ENCODE results near the gene C9orf85. TPM values are rescaled to one million over a fixed set of nuclear protein-coding genes. Genes with fewer than 3 reads are reported as not detected.

Gene C9orf85
- total and polyA plus RNA-seq, 5 donors from 2014 or later: 7.2 to 14.7 (median 10.5) TPM

GRCh38 chr9:71968541-71969090 lies 57.2 kb downstream of the C9orf85 start:
- Histone ChIP-seq H3K4me1 (ENCODE audit: control insufficient read depth, insufficient read depth, low read length, poor library complexity, severe bottlenecking) (no peaks in the 10 kb centered on the region), H3K27me3 (ENCODE audit: control insufficient read depth, insufficient read depth, low read length) (no peaks in the 10 kb centered on the region), H3K4me3 (ENCODE audit: low read depth, low read length) (no peak overlapping the region), H3K27ac (ENCODE audit: insufficient read depth, low read length, poor library complexity, severe bottlenecking) (no peak overlapping the region), H3K9me3 (ENCODE audit: control insufficient read depth in 2 of 2, low read length in 2 of 2) (peaks cover 12 to 17% of the 10 kb centered on the region in 2 experiments), H3K36me3 (ENCODE audit: control insufficient read depth, insufficient read depth, low read length) (peaks cover 23% of the 10 kb centered on the region)
- Mint-ChIP-seq H3K4me3 (no peak overlapping the region), H3K4me1 (peaks cover 3 to 6% (median 5%) of the 10 kb centered on the region in 4 donors), H3K9me3 (peaks cover 0 to 23% (median 8%) of the 10 kb centered on the region in 7 donors), H3K36me3 (peaks cover 48% of the 10 kb centered on the region), H3K27ac (peak overlapping the region in 1 of 3 donors; percentile 44), H3K27me3 (no peaks in the 10 kb centered on the region)
- ATAC-seq (ENCODE audit: low read depth in 2 of 2): no peak
- no peak for DNase-seq

- Histone ChIP-seq H3K9me3 (ENCODE audit: control insufficient read depth in 2 of 2, low read length in 2 of 2) (no peaks in the 10 kb centered on the region), H3K27me3 (ENCODE audit: control insufficient read depth, insufficient read depth, low read length) (no peaks in the 10 kb centered on the region), H3K27ac (ENCODE audit: insufficient read depth, low read length, poor library complexity, severe bottlenecking) (no peak overlapping the region), H3K4me1 (ENCODE audit: control insufficient read depth, insufficient read depth, low read length, poor library complexity, severe bottlenecking) (no peaks in the 10 kb centered on the region), H3K4me3 (ENCODE audit: low read depth, low read length) (no peak overlapping the region), H3K36me3 (ENCODE audit: control insufficient read depth, insufficient read depth, low read length) (peaks cover 10% of the 10 kb centered on the region)
- peaks cover 5% of the 10 kb centered on the region for H3K36me3 Mint-ChIP-seq
- no peaks in the 10 kb centered on the region for H3K27me3 Mint-ChIP-seq
- H3K9me3 Mint-ChIP-seq: no peaks in the 10 kb centered on the region
- peak overlapping the region in 1 of 3 donors; percentile 48 for H3K27ac Mint-ChIP-seq
- H3K4me3 Mint-ChIP-seq: no peak overlapping the region
- no peaks in the 10 kb centered on the region for H3K4me1 Mint-ChIP-seq
- DNase-seq (no peak), ATAC-seq (ENCODE audit: low read depth in 2 of 2) (no peak)
Observed at GRCh38 chr9:71975833-71976232, 64.4 kb downstream of the C9orf85 start.

- Mint-ChIP-seq H3K4me1 (no peaks in the 10 kb centered on the region), H3K9me3 (no peaks in the 10 kb centered on the region), H3K4me3 (no peak overlapping the region), H3K27ac (no peak overlapping the region), H3K27me3 (no peaks in the 10 kb centered on the region), H3K36me3 (peaks cover 9% of the 10 kb centered on the region)
- no peak overlapping the region for H3K4me3 ChIP-seq (ENCODE audit: low read depth, low read length)
- no peak for DNase-seq
- H3K9me3 ChIP-seq (ENCODE audit: control insufficient read depth in 2 of 2, low read length in 2 of 2): no peaks in the 10 kb centered on the region
- H3K27me3 ChIP-seq (ENCODE audit: control insufficient read depth, insufficient read depth, low read length): no peaks in the 10 kb centered on the region
- no peak for ATAC-seq (ENCODE audit: low read depth in 2 of 2)
- peaks cover 10% of the 10 kb centered on the region for H3K36me3 ChIP-seq (ENCODE audit: control insufficient read depth, insufficient read depth, low read length)
- H3K27ac ChIP-seq (ENCODE audit: insufficient read depth, low read length, poor library complexity, severe bottlenecking): no peak overlapping the region
- H3K4me1 ChIP-seq (ENCODE audit: control insufficient read depth, insufficient read depth, low read length, poor library complexity, severe bottlenecking): no peaks in the 10 kb centered on the region
Observed at GRCh38 chr9:71977003-71977402, 65.6 kb downstream of the C9orf85 start.

GRCh38 chr9:71980266-71981190 lies 69.1 kb downstream of the C9orf85 start:
- no peaks in the 10 kb centered on the region for H3K9me3 Mint-ChIP-seq
- H3K4me1 Mint-ChIP-seq: no peaks in the 10 kb centered on the region
- ATAC-seq (ENCODE audit: low read depth in 2 of 2) (no peak), DNase-seq (no peak)
- H3K4me1 ChIP-seq (ENCODE audit: control insufficient read depth, insufficient read depth, low read length, poor library complexity, severe bottlenecking): no peaks in the 10 kb centered on the region
- H3K36me3 ChIP-seq (ENCODE audit: control insufficient read depth, insufficient read depth, low read length): no peaks in the 10 kb centered on the region
- H3K9me3 ChIP-seq (ENCODE audit: control insufficient read depth in 2 of 2, low read length in 2 of 2): no peaks in the 10 kb centered on the region
- H3K36me3 Mint-ChIP-seq: peaks cover 14% of the 10 kb centered on the region
- no peak overlapping the region for H3K4me3 Mint-ChIP-seq
- no peaks in the 10 kb centered on the region for H3K27me3 Mint-ChIP-seq
- no peak overlapping the region for H3K4me3 ChIP-seq (ENCODE audit: low read depth, low read length)
- no peak overlapping the region for H3K27ac ChIP-seq (ENCODE audit: insufficient read depth, low read length, poor library complexity, severe bottlenecking)
- peak overlapping the region in 1 of 3 donors; percentile 65 for H3K27ac Mint-ChIP-seq
- H3K27me3 ChIP-seq (ENCODE audit: control insufficient read depth, insufficient read depth, low read length): no peaks in the 10 kb centered on the region

GRCh38 chr9:71981944-71982343 lies 70.5 kb downstream of the C9orf85 start:
- no peaks in the 10 kb centered on the region for H3K36me3 ChIP-seq (ENCODE audit: control insufficient read depth, insufficient read depth, low read length)
- H3K27me3 ChIP-seq (ENCODE audit: control insufficient read depth, insufficient read depth, low read length): no peaks in the 10 kb centered on the region
- no peaks in the 10 kb centered on the region for H3K9me3 Mint-ChIP-seq
- H3K36me3 Mint-ChIP-seq: peaks cover 14% of the 10 kb centered on the region
- no peak overlapping the region for H3K4me3 ChIP-seq (ENCODE audit: low read depth, low read length)
- no peak overlapping the region for H3K27ac ChIP-seq (ENCODE audit: insufficient read depth, low read length, poor library complexity, severe bottlenecking)
- H3K9me3 ChIP-seq (ENCODE audit: control insufficient read depth in 2 of 2, low read length in 2 of 2): no peaks in the 10 kb centered on the region
- DNase-seq (no peak), ATAC-seq (ENCODE audit: low read depth in 2 of 2) (no peak)
- no peak overlapping the region for H3K27ac Mint-ChIP-seq
- no peak overlapping the region for H3K4me3 Mint-ChIP-seq
- no peaks in the 10 kb centered on the region for H3K27me3 Mint-ChIP-seq
- no peaks in the 10 kb centered on the region for H3K4me1 ChIP-seq (ENCODE audit: control insufficient read depth, insufficient read depth, low read length, poor library complexity, severe bottlenecking)
- no peaks in the 10 kb centered on the region for H3K4me1 Mint-ChIP-seq

- no peaks in the 10 kb centered on the region for H3K4me1 ChIP-seq (ENCODE audit: control insufficient read depth, insufficient read depth, low read length, poor library complexity, severe bottlenecking)
- H3K4me1 Mint-ChIP-seq: no peaks in the 10 kb centered on the region
- peaks cover 14% of the 10 kb centered on the region for H3K36me3 Mint-ChIP-seq
- no peaks in the 10 kb centered on the region for H3K27me3 ChIP-seq (ENCODE audit: control insufficient read depth, insufficient read depth, low read length)
- H3K4me3 Mint-ChIP-seq: no peak overlapping the region
- no peak for ATAC-seq (ENCODE audit: low read depth in 2 of 2)
- H3K27me3 Mint-ChIP-seq: no peaks in the 10 kb centered on the region
- DNase-seq: no peak
- H3K36me3 ChIP-seq (ENCODE audit: control insufficient read depth, insufficient read depth, low read length): no peaks in the 10 kb centered on the region
- H3K4me3 ChIP-seq (ENCODE audit: low read depth, low read length): no peak overlapping the region
- H3K27ac Mint-ChIP-seq: peak overlapping the region in 2 of 3 donors; percentile 8 to 29
- H3K27ac ChIP-seq (ENCODE audit: insufficient read depth, low read length, poor library complexity, severe bottlenecking): no peak overlapping the region
- H3K9me3 ChIP-seq (ENCODE audit: control insufficient read depth in 2 of 2, low read length in 2 of 2): no peaks in the 10 kb centered on the region
- no peaks in the 10 kb centered on the region for H3K9me3 Mint-ChIP-seq
Observed at GRCh38 chr9:71984403-71984802, 73.0 kb downstream of the C9orf85 start.

- Histone ChIP-seq H3K4me3 (ENCODE audit: low read depth, low read length) (no peak overlapping the region), H3K36me3 (ENCODE audit: control insufficient read depth, insufficient read depth, low read length) (no peaks in the 10 kb centered on the region), H3K27ac (ENCODE audit: insufficient read depth, low read length, poor library complexity, severe bottlenecking) (no peak overlapping the region), H3K9me3 (ENCODE audit: control insufficient read depth in 2 of 2, low read length in 2 of 2) (no peaks in the 10 kb centered on the region), H3K27me3 (ENCODE audit: control insufficient read depth, insufficient read depth, low read length) (no peaks in the 10 kb centered on the region), H3K4me1 (ENCODE audit: control insufficient read depth, insufficient read depth, low read length, poor library complexity, severe bottlenecking) (no peaks in the 10 kb centered on the region)
- Mint-ChIP-seq H3K9me3 (no peaks in the 10 kb centered on the region), H3K27ac (no peak overlapping the region), H3K4me3 (no peak overlapping the region), H3K27me3 (no peaks in the 10 kb centered on the region), H3K4me1 (no peaks in the 10 kb centered on the region), H3K36me3 (peaks cover 14% of the 10 kb centered on the region)
- ATAC-seq (ENCODE audit: low read depth in 2 of 2) (no peak), DNase-seq (no peak)
Observed at GRCh38 chr9:71984831-71985281, 73.4 kb downstream of the C9orf85 start.
